ENCODE measurements around the gene TRIM54. TPM values are rescaled to one million over a fixed set of nuclear protein-coding genes. Genes with fewer than 3 reads are reported as not detected.

The TRIM54 gene
- total and polyA plus RNA-seq, 9 of the 15 experiments (the other 6 are each of a cell fraction or from before 2014, with no cell fraction given) = not detected

- TF ChIP-seq PATZ1 (CRISPR knock-in tag; IDR thresholded peaks at IDR 0.05; ENCODE audit: borderline replicate concordance) = no peak
- TF ChIP-seq POLR2A (conservative IDR thresholded peaks at IDR 0.05) = peak; percentile 88
- peak; percentile 8; the same call in 1 of the 2 replicates for TF ChIP-seq ZNF24 (IDR thresholded peaks at IDR 0.05)
- TF ChIP-seq EGR1 (conservative IDR thresholded peaks at IDR 0.05) = peak; percentile 67
- TF ChIP-seq RBM22 (IDR thresholded peaks at IDR 0.05; ENCODE audit: low read depth, low read length, poor library complexity, severe bottlenecking) = no peak
- no peak for TF ChIP-seq ZNF146 (CRISPR knock-in tag; IDR thresholded peaks at IDR 0.05; ENCODE audit: unreplicated experiment)
- no peak for TF ChIP-seq ETS2 (tag; IDR thresholded peaks at IDR 0.05; ENCODE audit: borderline replicate concordance, poor library complexity, severe bottlenecking)
- TF ChIP-seq SMARCE1 (IDR thresholded peaks at IDR 0.05) = peak; percentile 43; the same call in 1 of the 2 replicates
- TF ChIP-seq POLR2AphosphoS5 (IDR thresholded peaks at IDR 0.05; ENCODE audit: control insufficient read depth, insufficient read depth, low read depth, low read length) = peak; percentile 48
- TF ChIP-seq SETDB1 (IDR thresholded peaks at IDR 0.05; ENCODE audit: low read length) = peak; percentile 24
- no peak for TF ChIP-seq ZNF518B (CRISPR knock-in tag; IDR thresholded peaks at IDR 0.05)
- 0 out of 2 replicates have a peak, but pooled peaks have one; percentile 3 for TF ChIP-seq TEAD4 (IDR thresholded peaks at IDR 0.05; ENCODE audit: low read length)
- no peak for TF ChIP-seq TEAD4 (CRISPR knock-in tag; IDR thresholded peaks at IDR 0.05; ENCODE audit: borderline replicate concordance)
- peak; percentile 71 for TF ChIP-seq POLR2B (IDR thresholded peaks at IDR 0.05; ENCODE audit: low read depth, partially characterized antibody)
- TF ChIP-seq RBBP5 (IDR thresholded peaks at IDR 0.05; ENCODE audit: borderline replicate concordance, insufficient read depth, low read length, poor library complexity, severe bottlenecking) = peak; percentile 86
- no peak for TF ChIP-seq HOXB6 (CRISPR knock-in tag; IDR thresholded peaks at IDR 0.05; ENCODE audit: borderline replicate concordance)
- no peak for TF ChIP-seq ILF3 (IDR thresholded peaks at IDR 0.05; ENCODE audit: borderline replicate concordance)
- TF ChIP-seq ZNF253 (CRISPR knock-in tag; conservative IDR thresholded peaks at IDR 0.05) = no peak
- TF ChIP-seq, protein P1, sequence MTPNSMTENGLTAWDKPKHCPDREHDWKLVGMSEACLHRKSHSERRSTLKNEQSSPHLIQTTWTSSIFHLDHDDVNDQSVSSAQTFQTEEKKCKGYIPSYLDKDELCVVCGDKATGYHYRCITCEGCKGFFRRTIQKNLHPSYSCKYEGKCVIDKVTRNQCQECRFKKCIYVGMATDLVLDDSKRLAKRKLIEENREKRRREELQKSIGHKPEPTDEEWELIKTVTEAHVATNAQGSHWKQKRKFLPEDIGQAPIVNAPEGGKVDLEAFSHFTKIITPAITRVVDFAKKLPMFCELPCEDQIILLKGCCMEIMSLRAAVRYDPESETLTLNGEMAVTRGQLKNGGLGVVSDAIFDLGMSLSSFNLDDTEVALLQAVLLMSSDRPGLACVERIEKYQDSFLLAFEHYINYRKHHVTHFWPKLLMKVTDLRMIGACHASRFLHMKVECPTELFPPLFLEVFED (CRISPR knock-in tag; conservative IDR thresholded peaks at IDR 0.05) = no peak
- TF ChIP-seq RBM34 (IDR thresholded peaks at IDR 0.05; ENCODE audit: borderline replicate concordance, insufficient read depth, low read length) = no peak
- no peak for TF ChIP-seq EZH2 (IDR thresholded peaks at IDR 0.05; ENCODE audit: borderline replicate concordance, low read depth, low read length)
- TF ChIP-seq RB1 (IDR thresholded peaks at IDR 0.05; ENCODE audit: low read depth) = peak; percentile 60
- no peak for TF ChIP-seq ZSCAN29 (IDR thresholded peaks at IDR 0.05)
Observed at GRCh38 chr2:27356382-27357181, 74.4 kb downstream of the TRIM54 start, which contains the start of gene GTF3C2 (continued).
